H9 (cell line): ENCODE data around the gene ASB18. TPM values are rescaled to one million over a fixed set of nuclear protein-coding genes. Genes with fewer than 3 reads are reported as not detected.
A peak's percentile ranks its signal among the peaks of the same experiment; 100 is the strongest.

Experiments used
- DNase-seq: peaks from one replicate; pipeline ENCODE4 v3.0.0-alpha.2; 2017
- H2AFZ ChIP-seq: one replicate; pipeline ENCODE4 v1.6.1; 2013; ENCODE audit warnings: mild to moderate bottlenecking, low read length, control low read depth, moderate library complexity
- H2AK5ac ChIP-seq: 2 replicates; pipeline ENCODE4 v1.6.1; 2013; ENCODE audit warnings: low read length, control low read depth, mixed read lengths; ENCODE audit not compliant: insufficient read length
- H2BK120ac ChIP-seq: one replicate; pipeline ENCODE4 v1.6.1; 2013; ENCODE audit warnings: low read depth, mild to moderate bottlenecking, low read length, control low read depth, inconsistent platforms; ENCODE audit not compliant: poor library complexity, severe bottlenecking
- H2BK12ac ChIP-seq: 2 replicates; pipeline ENCODE4 v1.6.1; 2013; ENCODE audit warnings: low read length, control low read depth, mixed read lengths, low read depth; ENCODE audit not compliant: insufficient read length
- H2BK15ac ChIP-seq: 2 replicates; pipeline ENCODE4 v1.6.1; 2013; ENCODE audit warnings: low read depth, low read length, control low read depth
- H2BK20ac ChIP-seq: one replicate; pipeline ENCODE4 v1.6.1; 2013; ENCODE audit warnings: low read depth, mild to moderate bottlenecking, low read length, control low read depth, inconsistent platforms; ENCODE audit not compliant: poor library complexity, severe bottlenecking
- H2BK5ac ChIP-seq: 2 replicates; pipeline ENCODE4 v1.6.1; 2013; ENCODE audit warnings: low read length, control low read depth, mixed read lengths; ENCODE audit not compliant: insufficient read length
- H3K14ac ChIP-seq: 2 replicates; pipeline ENCODE4 v1.6.1; 2013; ENCODE audit warnings: low read length, control low read depth; ENCODE audit not compliant: insufficient read depth
- H3K18ac ChIP-seq: 2 replicates; pipeline ENCODE4 v1.6.1; 2013; ENCODE audit warnings: low read depth, mild to moderate bottlenecking, mixed read lengths, low read length, control low read depth; ENCODE audit not compliant: insufficient read length
- H3K23ac ChIP-seq: 2 replicates; pipeline ENCODE4 v1.6.1; 2013; ENCODE audit warnings: low read length, control low read depth, mixed read lengths, low read depth; ENCODE audit not compliant: insufficient read length
- H3K23me2 ChIP-seq: 2 replicates; pipeline ENCODE4 v1.6.1; 2013; ENCODE audit warnings: low read depth, mild to moderate bottlenecking, mixed read lengths, low read length, control low read depth; ENCODE audit not compliant: insufficient read length, poor library complexity, severe bottlenecking
- H3K27ac ChIP-seq: 2 replicates; pipeline ENCODE4 v1.5.1; 2013; ENCODE audit warnings: low read length, control low read depth, mixed read lengths, low read depth; ENCODE audit not compliant: insufficient read length
- H3K27me3 ChIP-seq: 2 replicates; pipeline ENCODE4 v1.6.1; 2013; ENCODE audit warnings: low read length, control low read depth, inconsistent platforms; ENCODE audit not compliant: insufficient read depth
- H3K4ac ChIP-seq: 2 replicates; pipeline ENCODE4 v1.6.1; 2013; ENCODE audit warnings: low read depth, mild to moderate bottlenecking, control low read depth, inconsistent platforms, low read length, moderate library complexity
- H3K4me1 ChIP-seq: 2 replicates; pipeline ENCODE4 v1.6.1; 2013; ENCODE audit warnings: low read length, control low read depth, inconsistent platforms; ENCODE audit not compliant: insufficient read depth
- H3K4me2 ChIP-seq: 2 replicates; pipeline ENCODE4 v1.6.1; 2013; ENCODE audit warnings: low read length, control low read depth, mixed read lengths; ENCODE audit not compliant: insufficient read length, insufficient read depth
- H3K56ac ChIP-seq: 2 replicates; pipeline ENCODE4 v1.6.1; 2013; ENCODE audit warnings: low read depth, mild to moderate bottlenecking, mixed read lengths, low read length, control low read depth; ENCODE audit not compliant: insufficient read length
- H3K79me1 ChIP-seq: 2 replicates; pipeline ENCODE4 v1.6.1; 2013; ENCODE audit warnings: low read depth, mild to moderate bottlenecking, moderate library complexity, low read length, control low read depth, inconsistent platforms; ENCODE audit not compliant: insufficient read depth, poor library complexity, severe bottlenecking
- H3K79me2 ChIP-seq: 2 replicates; pipeline ENCODE4 v1.6.1; 2013; ENCODE audit warnings: low read length, control low read depth, inconsistent platforms; ENCODE audit not compliant: insufficient read depth
- H3K9ac ChIP-seq: 2 replicates; pipeline ENCODE4 v1.6.1; 2013; ENCODE audit warnings: low read length, control low read depth, mixed read lengths; ENCODE audit not compliant: insufficient read length; ENCODE audit errors: extremely low read depth
- H3K9me3 ChIP-seq: one replicate; pipeline ENCODE4 v1.6.1; 2013; ENCODE audit warnings: low read depth, low read length, inconsistent platforms; ENCODE audit not compliant: control insufficient read depth
- H3T11ph ChIP-seq: one replicate; pipeline ENCODE4 v1.6.1; 2013; ENCODE audit warnings: mild to moderate bottlenecking, low read length, control low read depth, inconsistent platforms
- H4K20me1 ChIP-seq: one replicate; pipeline ENCODE4 v1.6.1; 2013; ENCODE audit not compliant: control insufficient read depth, insufficient read length, insufficient read depth
- H4K5ac ChIP-seq: 2 replicates; pipeline ENCODE4 v1.6.1; 2013; ENCODE audit warnings: low read depth, mild to moderate bottlenecking, mixed read lengths, low read length, control low read depth; ENCODE audit not compliant: insufficient read length
- H4K8ac ChIP-seq: replicated peaks from 2 replicates; pipeline ENCODE4 v1.6.1; 2013; ENCODE audit warnings: low read length, control low read depth, mixed read lengths, low read depth; ENCODE audit not compliant: insufficient read length
- H4K91ac ChIP-seq: 2 replicates; pipeline ENCODE4 v1.6.1; 2013; ENCODE audit warnings: low read depth, mild to moderate bottlenecking, moderate library complexity, mixed read lengths, low read length, control low read depth; ENCODE audit not compliant: insufficient read length
- H3K27ac Mint-ChIP-seq, 3 experiments: 2 replicates in 2 of 3; 3 replicates in 1 of 3; pipeline ENCODE4 v1.8.0; 2020 to 2021; ENCODE audit warnings: mixed read lengths in 3 of 3, mild to moderate bottlenecking in 1 of 3, moderate library complexity in 1 of 3
- H3K27me3 Mint-ChIP-seq: 2 replicates; pipeline ENCODE4 v1.8.0; 2021; ENCODE audit warnings: low read depth, mild to moderate bottlenecking, moderate library complexity, mixed read lengths
- H3K36me3 Mint-ChIP-seq, 3 experiments: 2 replicates in 2 of 3; 3 replicates in 1 of 3; pipeline ENCODE4 v1.8.0; 2020 to 2021; ENCODE audit warnings: low read depth in 3 of 3, mixed read lengths in 3 of 3; ENCODE audit not compliant: insufficient read depth in 1 of 3
- H3K4me1 Mint-ChIP-seq, 2 experiments: 2 replicates each; pipeline ENCODE4 v1.8.0; 2020; ENCODE audit warnings: mixed read lengths in 2 of 2
- H3K4me3 Mint-ChIP-seq, 2 experiments: 2 replicates in 1 of 2; 3 replicates in 1 of 2; pipeline ENCODE4 v1.8.0; 2020 to 2021; ENCODE audit warnings: mild to moderate bottlenecking in 2 of 2, mixed read lengths in 2 of 2, moderate library complexity in 1 of 2
- H3K9me3 Mint-ChIP-seq, 2 experiments: 2 replicates in 1 of 2; 3 replicates in 1 of 2; pipeline ENCODE4 v1.8.0; 2020; ENCODE audit warnings: mild to moderate bottlenecking in 2 of 2, mixed read lengths in 2 of 2, moderate library complexity in 1 of 2
- CTCF ChIP-seq: fragments of 200-600 bp; sonication (generic); conservative IDR thresholded peaks from 3 replicates; pipeline ENCODE4 v1.8.0; 2021; ENCODE audit warnings: antibody characterized with exemption, mild to moderate bottlenecking
- WGBS: extraction: QIAGEN DNeasy Blood & Tissue Kit; methylation state at CpG from one replicate; pipeline ENCODE4 v1.1.7; 2013; ENCODE audit warnings: missing lambda C conversion rate, low lambda C conversion rate, mixed read lengths; ENCODE audit not compliant: insufficient read length; ENCODE audit errors: extremely low coverage; 5-methylcytosine and 5-hydroxymethylcytosine counted together
- total RNA-seq: library from RNA; stranded (reverse); gene quantifications from 2 replicates; pipeline ENCODE4 v1.2.1, GENCODE V29; 2021

The ASB18 gene
- total RNA-seq, 1 experiment from 2014 or later: not detected

- H3K79me1 ChIP-seq: no peaks in the 10 kb centered on the region
- H4K20me1 ChIP-seq: no peaks in the 10 kb centered on the region
- no peak overlapping the region for H4K91ac ChIP-seq
- peaks cover 10% of the 10 kb centered on the region; the same call in 1 of the 2 replicates for H3K4me1 ChIP-seq
- H4K8ac ChIP-seq: no peak overlapping the region
- H2BK15ac ChIP-seq: no peak overlapping the region
- H3K4me3 Mint-ChIP-seq: no peak overlapping the region
- no peak overlapping the region for H3K56ac ChIP-seq
- H3K23ac ChIP-seq: no peak overlapping the region
- TF ChIP-seq CTCF: no peak
- no peak for DNase-seq
- no peak overlapping the region for H3K27ac ChIP-seq
- H3K23me2 ChIP-seq: no peaks in the 10 kb centered on the region
- H3T11ph ChIP-seq: no peak overlapping the region
- H3K27ac Mint-ChIP-seq: peak overlapping the region in 1 of 3 experiments; percentile 41; a peak in 2 of 7 replicates
- no peak overlapping the region for H2AK5ac ChIP-seq
- no peak overlapping the region for H3K9ac ChIP-seq
- no peaks in the 10 kb centered on the region for H3K79me2 ChIP-seq
- no peaks in the 10 kb centered on the region for H3K36me3 Mint-ChIP-seq
- no peak overlapping the region for H3K4ac ChIP-seq
- WGBS: no CpG with 5 or more reads among the region's 12 CpGs
- H3K9me3 Mint-ChIP-seq: no peaks in the 10 kb centered on the region; a peak in 1 of 5 replicates
- no peak overlapping the region for H2BK5ac ChIP-seq
- no peak overlapping the region for H2BK20ac ChIP-seq
- H3K4me2 ChIP-seq: no peak overlapping the region
- no peak overlapping the region for H3K18ac ChIP-seq
- H2BK120ac ChIP-seq: no peak overlapping the region
- no peaks in the 10 kb centered on the region for H3K9me3 ChIP-seq
- no peaks in the 10 kb centered on the region for H3K27me3 ChIP-seq
- H2BK12ac ChIP-seq: no peak overlapping the region
- peaks cover 9% of the 10 kb centered on the region for H3K27me3 Mint-ChIP-seq
- no peak overlapping the region for H4K5ac ChIP-seq
- no peak overlapping the region for H3K14ac ChIP-seq
- peaks cover 17 to 19% of the 10 kb centered on the region in 2 experiments for H3K4me1 Mint-ChIP-seq
- no peak overlapping the region for H2AFZ ChIP-seq
Observed at GRCh38 chr2:236307641-236308040, 43.4 kb upstream of the ASB18 start.
